Naive thymus-derived CD4-positive, alpha-beta T cell (primary cell): Measurements from ENCODE around the gene BCR. TPM values are rescaled to one million over a fixed set of nuclear protein-coding genes. Genes with fewer than 3 reads are reported as not detected.
"Not testable (repeated sequence)": the region's sequence is repeated elsewhere in the genome, so short reads cannot be mapped to it uniquely, and the experiment has no call there.

Experiments used
- ATAC-seq: fragments of 150-1000 bp; cut with Tn5 transposase; 2 replicates; pipeline ENCODE4 v1.10.0; 2021; ENCODE audit warnings: mild to moderate bottlenecking, moderate library complexity
- CTCF ChIA-PET: fragments of 350-600 bp; sonication (Branson Sonifier 250); formaldehyde crosslinking; loops from one replicate; lab custom pipeline; 2021; ENCODE audit warnings: antibody characterized with exemption; lab: Charles Lee
- POLR2A ChIA-PET: fragments of 350-600 bp; sonication (Branson Sonifier 250); formaldehyde crosslinking; loops from one replicate; lab custom pipeline; 2021; ENCODE audit warnings: antibody characterized with exemption, inconsistent platforms; lab: Charles Lee
- DNase-seq, 9 donors: peaks; one replicate each; pipeline versions ENCODE4 v3.0.0 to v3.0.0-alpha.2; 2020 to 2022; ENCODE audit warnings: mixed read lengths in 1 of 9
- H3K27ac ChIP-seq: one replicate; pipeline ENCODE4 v1.7.0; 2013; ENCODE audit warnings: mild to moderate bottlenecking, low read depth, low read length, moderate library complexity
- H3K27me3 ChIP-seq, 2 donors: one replicate each; pipeline ENCODE4 v1.7.0; 2013; ENCODE audit warnings: low read length in 2 of 2, mild to moderate bottlenecking in 2 of 2, moderate library complexity in 2 of 2; ENCODE audit not compliant: control insufficient read depth in 2 of 2, insufficient read depth in 2 of 2
- H3K36me3 ChIP-seq, 3 experiments: 1 replicate in 2 of 3; 2 replicates in 1 of 3; pipeline ENCODE4 v1.7.0; 2013; ENCODE audit warnings: low read length in 3 of 3, mild to moderate bottlenecking in 3 of 3, moderate library complexity in 1 of 3; ENCODE audit not compliant: insufficient read depth in 3 of 3, control insufficient read depth in 2 of 3
- H3K4me1 ChIP-seq, 2 donors: one replicate each; pipeline ENCODE4 v1.7.0; 2013; ENCODE audit warnings: low read length in 2 of 2, mild to moderate bottlenecking in 2 of 2, moderate library complexity in 1 of 2; ENCODE audit not compliant: control insufficient read depth in 2 of 2, insufficient read depth in 2 of 2
- H3K4me3 ChIP-seq: 2 replicates; pipeline ENCODE4 v1.7.0; 2013; ENCODE audit warnings: mild to moderate bottlenecking, low read length
- H3K9me3 ChIP-seq, 3 experiments: 1 replicate in 2 of 3; 2 replicates in 1 of 3; pipeline ENCODE4 v1.7.0; 2013; ENCODE audit warnings: low read length in 3 of 3; ENCODE audit not compliant: control insufficient read depth in 2 of 3
- H3K27ac Mint-ChIP-seq, 9 donors: one replicate each; pipeline ENCODE4 v1.8.0; 2020 to 2022; ENCODE audit warnings: mixed read lengths in 9 of 9, mild to moderate bottlenecking in 8 of 9, moderate library complexity in 5 of 9, inconsistent platforms in 2 of 9
- H3K27me3 Mint-ChIP-seq, 5 donors: one replicate each; pipeline ENCODE4 v1.8.0; 2021 to 2022; ENCODE audit warnings: mixed read lengths in 5 of 5, mild to moderate bottlenecking in 1 of 5
- H3K36me3 Mint-ChIP-seq, 5 donors: one replicate each; pipeline ENCODE4 v1.8.0; 2020 to 2022; ENCODE audit warnings: mixed read lengths in 5 of 5, mild to moderate bottlenecking in 3 of 5, inconsistent platforms in 1 of 5
- H3K4me1 Mint-ChIP-seq, 7 donors: one replicate each; pipeline ENCODE4 v1.8.0; 2020 to 2022; ENCODE audit warnings: mixed read lengths in 7 of 7, mild to moderate bottlenecking in 3 of 7, inconsistent platforms in 1 of 7
- H3K4me3 Mint-ChIP-seq, 10 donors: one replicate each; pipeline ENCODE4 v1.8.0; 2020 to 2022; ENCODE audit warnings: mild to moderate bottlenecking in 10 of 10, mixed read lengths in 10 of 10, moderate library complexity in 6 of 10, inconsistent platforms in 2 of 10
- H3K9me3 Mint-ChIP-seq, 11 donors: one replicate each; pipeline ENCODE4 v1.8.0; 2020 to 2022; ENCODE audit warnings: mixed read lengths in 11 of 11, mild to moderate bottlenecking in 4 of 11, inconsistent platforms in 1 of 11, moderate library complexity in 1 of 11
- intact Hi-C, 2 donors: fragments of 100-400 bp; cut with micrococcal nuclease; formaldehyde crosslinking; loops; one replicate each; pipeline ENCODE4 v1.15.1; 2023
- polyA plus RNA-seq, 2 donors: library from polyadenylated mRNA; unstranded; fragments of 300-500 nt; fragmentation: Illumina TruSeq; gene quantifications; one replicate each; pipeline ENCODE4 v1.2.3, GENCODE V29; 2021
- total RNA-seq, 6 experiments: library from RNA in 5 of 6; stranded (reverse) in 5 of 6; gene quantifications; 1 replicate in 5 of 6; 2 replicates in 1 of 6; pipeline ENCODE4 v1.2.3 and lab custom pipeline; 2021 to 2026

BCR gene
- total and polyA plus RNA-seq, 7 experiments from 2014 or later: 6.1 to 103 (median 83.8) TPM

GRCh38 chr22:23302171-23303002 lies 122.1 kb downstream of the BCR start:
- POLR2A ChIA-PET: no interaction called here
- H3K36me3 ChIP-seq: peaks cover 0 to 80% (median 6%) of the 10 kb centered on the region in 3 experiments
- H3K27me3 Mint-ChIP-seq: no peaks in the 10 kb centered on the region
- no peaks in the 10 kb centered on the region for H3K4me1 ChIP-seq
- H3K27ac ChIP-seq: no peak overlapping the region
- DNase-seq: no peak
- H3K27ac Mint-ChIP-seq: no peak overlapping the region
- H3K4me3 Mint-ChIP-seq: no peak overlapping the region
- CTCF ChIA-PET: no interaction called here
- peaks cover 0 to 3% (median 0%) of the 10 kb centered on the region in 7 donors for H3K4me1 Mint-ChIP-seq
- H3K4me3 ChIP-seq: no peak overlapping the region
- no peak for ATAC-seq
- no peaks in the 10 kb centered on the region for H3K9me3 Mint-ChIP-seq
- no peaks in the 10 kb centered on the region for H3K27me3 ChIP-seq
- intact Hi-C loops: no loop called here
- peaks cover 4 to 43% (median 14%) of the 10 kb centered on the region in 5 donors for H3K36me3 Mint-ChIP-seq
- H3K9me3 ChIP-seq: no peaks in the 10 kb centered on the region

GRCh38 chr22:23305321-23305910 lies 125.1 kb downstream of the BCR start:
- Histone ChIP-seq H3K27ac (no peak overlapping the region), H3K4me3 (no peak overlapping the region), H3K4me1 (no peaks in the 10 kb centered on the region), H3K9me3 (no peaks in the 10 kb centered on the region), H3K36me3 (peaks cover 0 to 52% (median 2%) of the 10 kb centered on the region in 3 experiments), H3K27me3 (no peaks in the 10 kb centered on the region)
- Mint-ChIP-seq H3K4me3 (no peak overlapping the region), H3K4me1 (peaks cover 0 to 3% (median 0%) of the 10 kb centered on the region in 7 donors), H3K36me3 (peaks cover 4 to 17% (median 10%) of the 10 kb centered on the region in 5 donors), H3K27ac (peak overlapping the region in 1 of 9 donors; percentile 79), H3K9me3 (no peaks in the 10 kb centered on the region), H3K27me3 (no peaks in the 10 kb centered on the region)
- DNase-seq (no peak), ATAC-seq (no peak)
- POLR2A ChIA-PET: no interaction called here
- CTCF ChIA-PET: no interaction called here
- intact Hi-C loops: no loop called here

GRCh38 chr22:23305922-23306374 lies 125.6 kb downstream of the BCR start:
- ChIA-PET POLR2A (no interaction called here), CTCF (no interaction called here)
- Mint-ChIP-seq H3K9me3 (no peaks in the 10 kb centered on the region), H3K27ac (no peak overlapping the region), H3K4me1 (peaks cover 0 to 3% (median 0%) of the 10 kb centered on the region in 7 donors), H3K4me3 (no peak overlapping the region), H3K36me3 (peaks cover 4 to 17% (median 10%) of the 10 kb centered on the region in 5 donors), H3K27me3 (no peaks in the 10 kb centered on the region)
- Histone ChIP-seq H3K4me1 (no peaks in the 10 kb centered on the region), H3K27me3 (no peaks in the 10 kb centered on the region), H3K4me3 (no peak overlapping the region), H3K27ac (no peak overlapping the region), H3K9me3 (no peaks in the 10 kb centered on the region), H3K36me3 (peaks cover 0 to 47% (median 0%) of the 10 kb centered on the region in 3 experiments)
- no peak for ATAC-seq
- no peak for DNase-seq
- intact Hi-C loops: no loop called here

DNA sequence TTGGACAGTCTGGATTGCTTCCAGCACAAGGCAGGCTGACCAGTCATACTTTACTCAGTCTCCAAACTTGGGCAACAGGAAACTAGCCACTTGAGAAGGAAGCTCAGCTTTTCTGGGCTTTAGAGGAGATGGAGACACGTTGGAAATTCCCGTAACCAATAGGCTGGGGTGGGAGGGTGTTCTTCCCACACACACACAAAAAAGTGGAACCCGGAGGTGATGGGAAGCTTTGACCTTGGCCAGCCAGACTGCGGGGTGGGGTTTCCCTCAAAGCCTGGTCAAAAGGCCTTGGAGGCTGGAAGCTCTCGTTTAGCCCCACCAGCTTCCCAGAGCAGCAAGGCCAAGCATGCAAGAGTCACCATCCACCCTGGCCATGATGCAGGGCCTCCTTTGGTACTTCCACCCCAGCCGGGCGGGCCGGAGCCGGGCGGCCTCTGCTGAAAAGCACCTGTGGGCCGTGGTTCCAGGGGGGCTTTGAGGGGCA lies 126.2 kb downstream of the BCR start:
- no peak overlapping the region for H3K4me3 Mint-ChIP-seq
- Histone ChIP-seq H3K4me3 (no peak overlapping the region), H3K27ac (no peak overlapping the region), H3K36me3 (peaks cover 0 to 42% (median 0%) of the 10 kb centered on the region in 3 experiments), H3K4me1 (no peaks in the 10 kb centered on the region), H3K9me3 (no peaks in the 10 kb centered on the region), H3K27me3 (no peaks in the 10 kb centered on the region)
- POLR2A ChIA-PET: no interaction called here
- no peaks in the 10 kb centered on the region for H3K27me3 Mint-ChIP-seq
- no peaks in the 10 kb centered on the region for H3K9me3 Mint-ChIP-seq
- ATAC-seq (no peak), DNase-seq (no peak)
- peaks cover 0 to 3% (median 0%) of the 10 kb centered on the region in 7 donors for H3K4me1 Mint-ChIP-seq
- peaks cover 4 to 16% (median 10%) of the 10 kb centered on the region in 5 donors for H3K36me3 Mint-ChIP-seq
- no peak overlapping the region for H3K27ac Mint-ChIP-seq
- intact Hi-C loops: no loop called here
- CTCF ChIA-PET: no interaction called here

- CTCF ChIA-PET: no interaction called here
- Mint-ChIP-seq H3K36me3 (peaks cover 4 to 14% (median 10%) of the 10 kb centered on the region in 5 donors), H3K27me3 (no peaks in the 10 kb centered on the region), H3K27ac (peak overlapping the region in 2 of 9 donors; percentile 34 to 70), H3K4me1 (peaks cover 0 to 3% (median 0%) of the 10 kb centered on the region in 7 donors), H3K9me3 (no peaks in the 10 kb centered on the region), H3K4me3 (no peak overlapping the region)
- POLR2A ChIA-PET: no interaction called here
- intact Hi-C loops: no loop called here
- Histone ChIP-seq H3K27ac (no peak overlapping the region), H3K4me3 (no peak overlapping the region), H3K36me3 (peaks cover 0 to 41% (median 0%) of the 10 kb centered on the region in 3 experiments), H3K9me3 (no peaks in the 10 kb centered on the region), H3K4me1 (no peaks in the 10 kb centered on the region), H3K27me3 (no peaks in the 10 kb centered on the region)
- ATAC-seq: no peak
- DNase-seq: no peak
Observed at GRCh38 chr22:23306926-23307325, 126.6 kb downstream of the BCR start.

- H3K27me3 Mint-ChIP-seq, intact Hi-C loops, H3K4me1 ChIP-seq, H3K27ac Mint-ChIP-seq, H3K9me3 ChIP-seq, ATAC-seq, H3K27ac ChIP-seq, H3K9me3 Mint-ChIP-seq, H3K4me3 Mint-ChIP-seq, H3K4me1 Mint-ChIP-seq, POLR2A ChIA-PET, CTCF ChIA-PET, H3K4me3 ChIP-seq, H3K27me3 ChIP-seq, DNase-seq: not testable (repeated sequence)
- H3K36me3 ChIP-seq: peaks cover 0 to 39% (median 0%) of the 10 kb centered on the region in 3 experiments
- H3K36me3 Mint-ChIP-seq: peaks cover 4 to 14% (median 10%) of the 10 kb centered on the region in 5 donors
Observed at GRCh38 chr22:23307511-23307910, 127.2 kb downstream of the BCR start.
